Measurements from ENCODE around the gene MTHFD2L. TPM values are rescaled to one million over a fixed set of nuclear protein-coding genes. Genes with fewer than 3 reads are reported as not detected.

The MTHFD2L gene
- total RNA-seq, 1 experiment from 2014 or later = 11.6 TPM

DNA sequence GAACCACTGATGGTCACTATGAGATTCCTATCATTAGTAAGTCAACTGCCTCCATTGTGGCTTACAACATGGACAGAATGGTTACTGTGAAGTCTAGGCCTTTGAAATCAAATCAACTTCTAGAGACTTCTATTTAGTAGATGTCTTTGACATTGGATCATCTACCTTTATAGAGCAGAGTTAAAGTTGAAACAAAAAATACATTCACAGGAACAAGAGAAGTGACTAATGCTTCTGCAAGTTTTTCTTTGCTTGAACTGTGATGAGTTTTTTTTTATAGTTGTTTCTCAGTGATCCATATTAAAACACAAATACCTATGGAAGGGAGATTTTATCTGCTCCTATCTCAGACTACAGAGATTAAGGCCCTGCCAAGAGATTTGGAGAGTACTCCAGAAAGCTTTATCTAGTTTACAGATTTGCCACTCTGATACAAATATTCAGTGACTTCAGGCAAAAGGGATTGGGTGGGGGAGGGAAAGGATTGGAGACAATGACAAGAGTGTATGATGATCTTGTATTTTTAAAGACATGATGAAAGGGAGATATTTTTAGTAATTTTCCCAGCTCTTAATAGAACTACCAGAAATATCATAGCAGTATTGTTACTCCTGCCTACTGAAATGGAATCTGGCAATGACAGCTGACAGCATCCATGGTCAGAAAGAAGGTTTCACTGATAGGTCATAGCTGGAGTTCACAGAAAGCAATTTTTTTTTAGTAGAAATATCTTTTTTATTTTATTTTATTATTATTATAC, 134.4 kb downstream of the MTHFD2L start:
- H4K5ac ChIP-seq (ENCODE audit: insufficient read length, low read depth, low read length) = no peak overlapping the region
- no peak overlapping the region for H2BK5ac ChIP-seq (ENCODE audit: insufficient read length, low read length)
- no peaks in the 10 kb centered on the region for H3K79me2 ChIP-seq (ENCODE audit: insufficient read depth, low read length)
- no peak for DNase-seq
- Mint-ChIP-seq H3K9me3 (no peaks in the 10 kb centered on the region), H3K27me3 (ENCODE audit: low read depth) (no peaks in the 10 kb centered on the region), H3K4me3 (no peak overlapping the region), H3K36me3 (ENCODE audit: insufficient read depth in 1 of 3, low read depth in 3 of 3) (no peaks in the 10 kb centered on the region), H3K4me1 (no peaks in the 10 kb centered on the region), H3K27ac (no peak overlapping the region)
- no peak overlapping the region for H3K27ac ChIP-seq (ENCODE audit: insufficient read length, low read depth, low read length)
- TF ChIP-seq, protein P1, sequence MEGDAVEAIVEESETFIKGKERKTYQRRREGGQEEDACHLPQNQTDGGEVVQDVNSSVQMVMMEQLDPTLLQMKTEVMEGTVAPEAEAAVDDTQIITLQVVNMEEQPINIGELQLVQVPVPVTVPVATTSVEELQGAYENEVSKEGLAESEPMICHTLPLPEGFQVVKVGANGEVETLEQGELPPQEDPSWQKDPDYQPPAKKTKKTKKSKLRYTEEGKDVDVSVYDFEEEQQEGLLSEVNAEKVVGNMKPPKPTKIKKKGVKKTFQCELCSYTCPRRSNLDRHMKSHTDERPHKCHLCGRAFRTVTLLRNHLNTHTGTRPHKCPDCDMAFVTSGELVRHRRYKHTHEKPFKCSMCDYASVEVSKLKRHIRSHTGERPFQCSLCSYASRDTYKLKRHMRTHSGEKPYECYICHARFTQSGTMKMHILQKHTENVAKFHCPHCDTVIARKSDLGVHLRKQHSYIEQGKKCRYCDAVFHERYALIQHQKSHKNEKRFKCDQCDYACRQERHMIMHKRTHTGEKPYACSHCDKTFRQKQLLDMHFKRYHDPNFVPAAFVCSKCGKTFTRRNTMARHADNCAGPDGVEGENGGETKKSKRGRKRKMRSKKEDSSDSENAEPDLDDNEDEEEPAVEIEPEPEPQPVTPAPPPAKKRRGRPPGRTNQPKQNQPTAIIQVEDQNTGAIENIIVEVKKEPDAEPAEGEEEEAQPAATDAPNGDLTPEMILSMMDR (conservative IDR thresholded peaks at IDR 0.05) = no peak
- H3K4me2 ChIP-seq (ENCODE audit: insufficient read depth, insufficient read length, low read length) = no peak overlapping the region
- H2BK15ac ChIP-seq (ENCODE audit: low read depth, low read length) = no peak overlapping the region
- no peaks in the 10 kb centered on the region for H3K79me1 ChIP-seq (ENCODE audit: insufficient read depth, low read depth, low read length, poor library complexity, severe bottlenecking)
- no peak overlapping the region for H2AK5ac ChIP-seq (ENCODE audit: insufficient read length, low read length)
- no peak overlapping the region for H4K8ac ChIP-seq (replicated peaks; ENCODE audit: insufficient read length, low read depth, low read length)
- no peaks in the 10 kb centered on the region for H3K4me1 ChIP-seq (ENCODE audit: insufficient read depth, low read length)
- H3K9me3 ChIP-seq (ENCODE audit: control insufficient read depth, low read depth, low read length) = no peaks in the 10 kb centered on the region
- H2BK20ac ChIP-seq (ENCODE audit: low read depth, low read length, poor library complexity, severe bottlenecking) = no peak overlapping the region
- H3K4ac ChIP-seq (ENCODE audit: low read depth, low read length) = no peak overlapping the region
- H3K9ac ChIP-seq (ENCODE audit: extremely low read depth, insufficient read length, low read length) = no peak overlapping the region
- H3K23me2 ChIP-seq (ENCODE audit: insufficient read length, low read depth, low read length, poor library complexity, severe bottlenecking) = no peaks in the 10 kb centered on the region
- H2BK12ac ChIP-seq (ENCODE audit: insufficient read length, low read depth, low read length) = no peak overlapping the region
- H3K23ac ChIP-seq (ENCODE audit: insufficient read length, low read depth, low read length) = no peak overlapping the region
- H3T11ph ChIP-seq (ENCODE audit: low read length) = no peak overlapping the region
- H3K18ac ChIP-seq (ENCODE audit: insufficient read length, low read depth, low read length) = no peak overlapping the region
- H3K27me3 ChIP-seq (ENCODE audit: insufficient read depth, low read length) = no peaks in the 10 kb centered on the region
- no peak overlapping the region for H2BK120ac ChIP-seq (ENCODE audit: low read depth, low read length, poor library complexity, severe bottlenecking)
- no peak overlapping the region for H4K91ac ChIP-seq (ENCODE audit: insufficient read length, low read depth, low read length)
- no peak overlapping the region for H2AFZ ChIP-seq (ENCODE audit: low read length)
- no peak overlapping the region for H3K56ac ChIP-seq (ENCODE audit: insufficient read length, low read depth, low read length)
- H4K20me1 ChIP-seq (ENCODE audit: control insufficient read depth, insufficient read depth, insufficient read length) = no peaks in the 10 kb centered on the region
- no peak overlapping the region for H3K14ac ChIP-seq (ENCODE audit: insufficient read depth, low read length)

All from H9 (cell line).